KG1 (cell line): ENCODE results near the gene TSPAN18.

ENCODE experiments used
- DNase-seq: peaks from one replicate; lab custom pipeline; 2025; lab: John Stamatoyannopoulos, UW

TSPAN18 gene, protein sequence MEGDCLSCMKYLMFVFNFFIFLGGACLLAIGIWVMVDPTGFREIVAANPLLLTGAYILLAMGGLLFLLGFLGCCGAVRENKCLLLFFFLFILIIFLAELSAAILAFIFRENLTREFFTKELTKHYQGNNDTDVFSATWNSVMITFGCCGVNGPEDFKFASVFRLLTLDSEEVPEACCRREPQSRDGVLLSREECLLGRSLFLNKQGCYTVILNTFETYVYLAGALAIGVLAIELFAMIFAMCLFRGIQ

DNA sequence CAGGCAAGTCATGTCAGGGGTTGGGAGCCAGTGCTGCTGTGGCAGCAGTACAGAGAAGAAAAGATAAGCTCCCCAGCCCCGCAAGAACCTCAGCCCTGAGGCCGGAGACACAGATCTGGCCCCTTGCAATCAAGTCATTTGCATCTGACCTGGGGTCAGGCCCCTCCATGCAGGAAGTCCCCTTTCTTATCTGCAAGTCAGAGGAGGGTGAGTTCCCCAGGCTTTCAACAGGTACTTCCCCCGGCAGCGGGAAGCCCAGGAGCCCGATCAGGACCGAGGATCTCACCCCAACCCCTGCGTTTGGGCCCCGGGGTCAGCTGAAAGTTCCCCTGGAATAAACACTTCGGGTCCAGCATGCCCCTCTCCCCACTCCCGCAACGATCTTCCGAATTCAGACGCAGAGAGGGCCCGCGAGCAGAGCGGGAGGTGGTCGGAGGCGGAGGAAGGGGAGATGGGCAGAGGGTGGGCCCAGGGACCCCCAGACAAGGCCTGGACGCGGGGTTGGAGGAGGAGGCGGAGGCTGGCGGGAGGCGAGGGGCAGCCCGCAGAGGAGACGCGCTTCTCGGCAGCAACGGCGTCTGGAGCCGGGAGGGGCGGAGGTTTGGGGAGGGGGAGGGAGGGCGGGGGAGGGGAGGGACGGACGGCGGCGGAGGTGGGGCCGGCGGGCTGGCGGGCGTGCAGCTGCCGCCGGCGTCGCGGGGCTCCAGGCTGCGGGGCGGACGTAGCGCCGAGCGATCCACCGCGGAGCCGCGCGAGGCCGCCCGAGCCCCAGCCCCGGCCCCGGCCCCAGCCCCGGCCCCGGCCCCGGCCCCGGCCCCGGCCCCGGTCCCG is at the start of gene TSPAN18:
Gene TSPAN18 (plus strand): TSS at position 680 of the 831 bp plus-strand sequence. CDS start 179,455 bp downstream, outside the sequence.
- DNase-seq: no peak

GRCh38 chr11:44680982-44681597 is 45.7 kb upstream of the TSPAN18 start:
- no peak for DNase-seq

DNA sequence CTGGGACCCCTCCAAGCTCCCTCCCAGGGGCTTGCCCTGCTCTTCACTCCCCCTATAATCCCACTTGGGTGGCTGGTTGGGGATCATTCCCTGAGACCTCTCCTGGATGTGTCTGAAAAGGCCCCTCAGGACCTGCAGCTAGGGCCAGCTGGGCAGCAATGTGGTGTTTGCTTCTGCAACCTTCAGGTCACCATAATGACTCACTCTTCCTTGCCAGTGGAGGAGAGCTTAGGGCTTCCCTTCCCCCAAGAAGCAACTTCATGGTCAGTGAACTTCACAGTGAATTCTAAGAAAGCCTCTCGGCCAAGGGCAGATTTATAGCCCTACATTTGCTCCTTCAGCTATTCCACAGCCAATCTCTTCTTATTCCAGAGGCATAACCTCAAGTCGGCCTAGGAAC is 45.1 kb upstream of the TSPAN18 start:
- no peak for DNase-seq

- DNase-seq: no peak
Observed at GRCh38 chr11:44684859-44685281, 41.9 kb upstream of the TSPAN18 start.

- DNase-seq: no peak
Observed at GRCh38 chr11:44687388-44687787, 39.4 kb upstream of the TSPAN18 start.

DNA sequence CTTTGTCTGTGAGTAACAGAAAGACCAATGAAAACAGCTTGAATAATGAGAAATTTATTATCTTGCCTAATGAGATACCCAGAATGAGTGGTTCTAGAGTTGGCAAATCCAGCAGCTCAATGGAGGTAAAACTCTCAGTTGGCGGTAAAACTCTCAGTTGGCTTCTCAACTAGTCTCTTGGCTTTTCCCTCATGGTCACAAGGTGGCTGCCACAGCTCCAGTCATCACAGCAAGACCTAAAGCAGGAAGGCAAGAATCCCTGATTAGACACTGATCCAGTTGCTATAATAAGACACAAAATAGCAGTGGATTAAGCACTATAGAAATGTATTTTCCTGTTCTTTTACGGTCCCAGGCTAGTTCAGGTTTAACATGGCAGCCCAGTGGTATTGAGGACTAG is 37.5 kb upstream of the TSPAN18 start:
- DNase-seq: no peak

DNA sequence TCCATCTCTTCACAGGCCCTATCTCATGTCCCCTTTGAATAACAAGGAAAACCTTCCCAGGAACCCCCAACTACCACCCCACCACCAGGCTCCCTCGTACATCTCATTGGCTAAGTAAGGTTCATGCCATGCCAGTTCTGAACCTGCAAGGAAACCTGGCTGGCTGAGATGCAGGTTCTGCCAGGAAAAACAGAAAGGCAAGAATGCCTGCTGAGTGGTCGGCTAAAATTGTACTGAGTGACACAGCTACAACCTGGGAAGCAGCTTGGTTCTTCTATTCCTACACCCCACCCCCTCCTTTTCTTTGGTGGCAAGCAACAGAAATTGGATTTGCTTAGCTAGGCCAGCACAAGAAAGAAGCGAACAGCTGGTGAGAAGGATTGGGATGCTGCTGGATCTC is 36.1 kb upstream of the TSPAN18 start:
- DNase-seq: no peak

GRCh38 chr11:44692460-44692859 is 34.3 kb upstream of the TSPAN18 start:
- DNase-seq: no peak

- DNase-seq: no peak
Observed at GRCh38 chr11:44693654-44694119, 33.1 kb upstream of the TSPAN18 start.

DNA sequence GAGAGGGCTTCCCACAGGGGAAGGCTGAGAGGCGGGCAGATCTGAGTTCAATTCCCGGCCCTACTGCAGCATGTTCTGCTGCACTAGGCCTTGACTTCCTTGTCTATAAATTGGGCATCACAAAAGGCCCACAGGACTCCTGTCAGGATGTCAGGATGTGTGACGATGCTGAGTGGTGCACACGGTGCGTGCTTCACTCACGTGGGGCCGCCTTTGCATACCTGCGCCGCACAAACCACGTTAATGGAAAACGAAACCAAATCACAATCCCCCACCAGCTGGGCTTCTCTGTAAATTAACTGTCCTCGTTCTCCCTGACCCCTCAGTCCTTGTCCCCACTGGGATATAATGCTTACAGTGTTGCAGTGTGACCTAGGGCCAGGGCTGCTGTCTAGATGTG is 32.3 kb upstream of the TSPAN18 start:
- DNase-seq: no peak

- no peak for DNase-seq
Observed at GRCh38 chr11:44695169-44695833, 31.5 kb upstream of the TSPAN18 start.

DNA sequence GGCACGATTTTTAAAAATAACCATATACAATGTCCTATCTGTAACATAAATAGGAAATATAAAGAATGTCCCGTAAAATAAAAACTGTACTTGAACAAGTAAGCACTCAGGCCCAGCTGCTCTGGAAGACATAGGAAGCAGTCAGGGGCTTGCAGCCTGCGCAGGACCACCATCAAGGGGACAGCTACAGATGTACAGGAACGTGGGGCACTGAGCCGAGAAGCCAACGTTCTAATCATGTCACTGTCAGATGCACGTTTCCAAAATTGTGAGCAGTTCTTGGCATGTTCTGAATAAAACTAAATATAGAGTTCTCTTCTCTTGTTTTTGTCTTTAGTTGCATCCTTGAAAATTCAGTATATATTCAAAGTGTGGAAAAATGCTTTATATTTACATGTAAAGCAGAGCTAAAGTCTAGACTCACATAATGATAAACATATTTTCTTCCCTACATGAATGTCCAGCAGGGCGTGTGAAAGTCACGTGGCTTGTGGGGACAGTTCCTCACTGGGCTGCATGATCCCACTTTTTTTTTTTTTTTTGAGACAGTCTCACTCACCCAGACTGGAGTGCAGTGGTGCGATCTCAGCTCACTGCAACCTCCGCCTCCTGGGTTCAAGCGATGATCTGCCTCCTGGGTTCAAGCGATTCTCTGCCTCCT is 28.4 kb upstream of the TSPAN18 start:
- no peak for DNase-seq

GRCh38 chr11:44699497-44700408 is 27.0 kb upstream of the TSPAN18 start:
- DNase-seq: no peak

GRCh38 chr11:44701276-44701675 is 25.5 kb upstream of the TSPAN18 start:
- no peak for DNase-seq

DNA sequence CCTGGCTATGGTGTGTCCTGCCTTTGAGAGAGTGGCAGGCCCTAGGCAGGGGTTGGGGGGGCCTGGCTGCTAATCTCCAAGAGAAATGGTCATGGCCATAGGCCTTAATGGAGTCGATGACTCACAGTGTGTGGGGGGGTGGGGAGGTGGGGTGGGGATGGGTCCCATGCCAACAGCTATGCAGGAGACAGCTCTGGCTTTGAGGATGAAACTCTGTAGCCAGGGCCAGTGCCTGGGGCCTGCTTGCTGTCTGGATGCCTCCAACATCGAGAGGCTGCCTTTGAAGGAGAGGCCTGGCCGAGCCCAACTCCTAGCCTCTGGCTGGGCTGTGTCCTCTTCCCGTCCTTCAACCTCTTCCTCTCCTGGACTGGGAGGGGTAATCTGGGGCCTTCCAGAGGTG is 23.9 kb upstream of the TSPAN18 start:
- no peak for DNase-seq

GRCh38 chr11:44707094-44707493 is 19.7 kb upstream of the TSPAN18 start:
- DNase-seq: no peak

GRCh38 chr11:44708009-44708408 is 18.8 kb upstream of the TSPAN18 start:
- DNase-seq: no peak

DNA sequence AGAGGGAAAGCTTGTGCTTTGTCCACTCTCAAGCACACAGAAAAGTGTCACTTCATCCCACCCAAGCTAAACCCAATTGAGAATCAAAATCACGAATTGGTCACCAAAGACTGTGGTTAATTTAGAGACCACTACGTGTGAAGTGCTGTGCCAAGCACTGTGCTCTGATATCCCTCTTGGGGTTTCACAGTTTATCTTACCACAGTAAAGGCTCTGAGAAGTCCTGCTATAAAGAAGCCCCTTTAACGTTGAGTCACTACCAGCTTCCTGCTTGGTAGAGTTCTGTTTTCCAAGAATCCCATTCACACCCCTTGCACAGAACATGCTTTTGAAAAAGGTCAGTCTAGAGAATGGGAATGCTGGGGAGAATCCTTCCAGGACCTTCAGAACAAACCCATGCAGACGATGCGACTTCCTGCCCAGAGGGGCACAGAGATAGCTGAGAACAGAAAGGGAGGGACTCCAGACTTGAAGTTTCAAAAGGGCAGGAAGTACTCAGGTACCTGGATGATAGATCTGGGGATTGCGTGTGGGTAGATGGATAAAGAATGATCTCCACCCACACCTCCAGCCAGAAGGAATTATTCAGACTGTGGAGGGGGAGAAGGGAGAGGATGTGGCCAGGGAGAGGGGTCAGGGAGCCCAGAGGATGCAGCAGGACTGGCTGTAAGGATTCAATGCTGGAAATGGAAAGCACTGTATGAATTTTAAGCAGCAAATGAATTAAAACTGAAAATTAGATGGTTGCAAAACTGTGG is 18.1 kb upstream of the TSPAN18 start:
- no peak for DNase-seq

- DNase-seq: no peak
Observed at GRCh38 chr11:44709281-44709562, 17.5 kb upstream of the TSPAN18 start.

DNA sequence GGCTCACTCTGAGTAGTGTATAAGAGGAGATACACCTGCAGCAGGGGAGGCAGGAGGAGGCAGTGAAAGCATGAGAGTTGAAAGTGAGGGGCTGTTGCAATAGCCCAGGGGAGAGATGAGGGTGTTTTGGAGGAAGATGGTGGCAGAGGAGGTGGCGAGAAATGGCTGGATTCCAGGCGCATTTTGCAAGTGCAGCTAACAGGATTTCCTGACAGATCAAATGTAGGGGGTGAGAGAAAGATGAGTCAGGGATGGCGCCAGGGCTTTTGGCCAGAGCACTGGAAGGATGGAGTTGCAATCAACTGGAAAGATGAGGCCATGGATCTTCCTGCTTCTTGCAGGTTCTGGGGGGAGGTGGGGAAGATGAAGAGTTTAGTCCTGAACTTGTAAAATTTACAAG is 16.8 kb upstream of the TSPAN18 start:
- no peak for DNase-seq
